ENCODE data around the gene ARHGEF4.
"Not testable (repeated sequence)": the region's sequence is repeated elsewhere in the genome, so short reads cannot be mapped to it uniquely, and the experiment has no call there.

ARHGEF4 gene

GRCh38 chr2:130887643-130888042 lies 50.9 kb downstream of the ARHGEF4 start:
- no peak for DNase-seq (ENCODE audit: low read depth)

GRCh38 chr2:130890941-130891669 lies 54.4 kb downstream of the ARHGEF4 start:
- DNase-seq (ENCODE audit: low read depth): no peak

- no peak for DNase-seq (ENCODE audit: low read depth)
Observed at GRCh38 chr2:130891966-130892365, 55.3 kb downstream of the ARHGEF4 start.

DNA sequence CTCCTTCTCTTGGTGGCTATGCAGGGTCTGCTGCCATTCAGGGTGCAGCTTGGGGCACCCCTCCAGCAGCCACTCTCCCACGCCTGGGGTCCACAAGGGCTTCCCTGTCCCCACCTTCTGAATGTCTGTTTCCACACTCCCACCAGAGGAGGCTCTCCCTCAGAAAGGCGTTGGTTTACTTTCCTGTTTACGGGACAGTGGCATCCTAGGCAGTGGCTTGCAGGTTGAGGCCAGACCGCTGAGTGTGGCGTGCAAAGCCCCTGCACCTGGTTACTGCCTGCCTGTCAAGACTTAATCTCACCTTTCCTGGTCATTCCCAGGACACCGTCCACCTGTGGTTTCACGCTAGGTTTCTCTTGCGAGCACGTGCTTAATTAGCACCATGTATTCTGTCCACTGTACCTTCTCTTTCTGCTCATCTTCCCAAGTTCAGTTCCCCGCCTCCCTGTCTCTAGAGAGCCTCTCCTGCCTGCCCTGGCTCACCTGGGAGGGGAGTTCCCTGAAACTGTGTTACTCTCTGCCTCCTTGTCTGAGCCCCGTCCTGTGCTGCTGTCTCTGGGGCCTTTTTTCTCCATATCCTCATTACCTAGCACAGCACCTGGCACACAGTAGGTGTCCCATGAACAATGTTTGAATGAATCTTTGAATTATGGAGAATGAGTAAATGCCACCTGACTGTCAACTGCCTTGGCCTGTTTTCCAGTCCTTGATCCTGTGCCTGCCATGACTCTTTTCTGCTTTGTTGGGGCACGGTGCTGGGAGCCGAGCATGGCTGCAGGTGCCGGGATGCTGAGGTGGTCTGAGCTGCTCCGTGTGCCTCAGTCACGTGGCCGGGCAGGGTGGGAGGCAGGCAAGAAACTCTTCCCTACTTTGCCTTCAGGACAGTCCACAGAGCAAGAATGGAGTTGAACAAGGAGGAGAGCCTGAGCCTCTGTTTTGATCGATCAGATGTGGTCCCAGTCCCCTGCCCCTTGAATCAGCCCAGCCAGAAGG lies 56.4 kb downstream of the ARHGEF4 start:
- no peak for DNase-seq (ENCODE audit: low read depth)

GRCh38 chr2:130894326-130894942 lies 57.7 kb downstream of the ARHGEF4 start:
- no peak for DNase-seq (ENCODE audit: low read depth)

- DNase-seq (ENCODE audit: low read depth): no peak
Observed at GRCh38 chr2:130896813-130897212, 60.1 kb downstream of the ARHGEF4 start.

DNA sequence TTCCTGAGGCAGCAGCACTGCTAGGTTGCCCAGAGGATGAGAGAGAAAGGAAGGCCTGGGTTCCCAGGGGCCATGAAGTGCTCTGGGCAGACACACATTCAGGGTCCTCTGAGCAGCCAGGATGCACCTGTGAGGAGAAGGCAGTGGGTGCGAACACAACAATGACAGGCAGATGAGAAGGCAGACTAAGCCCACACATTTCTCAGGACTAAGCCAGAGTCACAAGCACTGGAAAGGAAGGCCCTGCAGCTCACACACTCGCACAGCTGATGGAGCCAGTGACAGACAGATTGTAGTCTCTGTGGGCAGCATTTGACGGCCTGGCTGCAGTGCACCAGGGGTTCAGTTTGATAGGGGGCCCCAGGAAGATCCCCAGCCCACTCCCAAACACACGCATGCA lies 61.8 kb downstream of the ARHGEF4 start:
- no peak for DNase-seq (ENCODE audit: low read depth)

GRCh38 chr2:130899306-130899705 lies 62.6 kb downstream of the ARHGEF4 start:
- DNase-seq (ENCODE audit: low read depth): no peak

DNA sequence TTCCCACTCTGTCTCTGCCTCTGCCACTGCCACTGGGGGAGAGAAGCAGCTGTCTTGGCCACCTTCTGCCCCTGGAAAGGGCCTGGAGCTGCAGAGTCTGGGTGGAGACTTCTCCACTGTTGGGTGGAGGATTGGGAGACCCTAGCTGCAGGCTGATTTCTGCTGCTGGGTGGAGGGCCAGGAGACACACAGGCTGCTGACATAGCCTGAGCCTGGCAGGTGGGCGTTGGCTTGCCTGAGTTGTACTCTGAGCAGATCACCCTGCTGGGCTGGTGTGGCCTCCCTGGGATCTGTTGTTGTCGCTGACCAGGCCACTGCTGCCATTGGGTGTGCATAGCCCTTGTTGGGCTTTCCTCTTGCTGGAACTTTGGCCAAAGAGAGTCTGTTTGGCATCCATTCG lies 64.3 kb downstream of the ARHGEF4 start:
- no peak for DNase-seq (ENCODE audit: low read depth)

GRCh38 chr2:130901626-130902025 lies 64.9 kb downstream of the ARHGEF4 start:
- DNase-seq (ENCODE audit: low read depth): not testable (repeated sequence)

- DNase-seq (ENCODE audit: low read depth): no peak
Observed at GRCh38 chr2:130908832-130909231, 72.1 kb downstream of the ARHGEF4 start.

DNA sequence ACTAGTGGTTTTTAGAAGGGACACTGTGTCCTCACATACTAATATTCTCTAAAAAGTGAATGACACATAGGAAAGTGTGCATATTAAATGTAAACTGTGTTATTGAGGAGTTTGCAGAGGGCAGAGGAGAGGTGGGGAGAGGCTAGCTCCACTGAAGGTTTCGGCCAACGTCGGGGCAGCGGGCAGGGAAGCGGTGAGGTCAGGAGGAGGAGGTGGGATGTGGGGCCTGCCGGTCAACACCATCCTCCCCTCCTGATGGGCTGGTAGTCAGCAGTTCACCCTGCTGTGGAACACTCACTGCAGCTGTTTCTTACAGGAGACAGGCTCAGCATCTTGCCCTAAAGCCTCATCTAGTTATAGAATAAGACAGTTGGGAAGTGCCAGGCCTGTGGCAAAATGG lies 74.2 kb downstream of the ARHGEF4 start:
- DNase-seq (ENCODE audit: low read depth): no peak

GRCh38 chr2:130911482-130911881 lies 74.8 kb downstream of the ARHGEF4 start:
- no peak for DNase-seq (ENCODE audit: low read depth)

GRCh38 chr2:130911996-130912395 lies 75.3 kb downstream of the ARHGEF4 start:
- no peak for DNase-seq (ENCODE audit: low read depth)

- DNase-seq (ENCODE audit: low read depth): no peak
Observed at GRCh38 chr2:130912471-130912870, 75.8 kb downstream of the ARHGEF4 start.

- DNase-seq (ENCODE audit: low read depth): no peak
Observed at GRCh38 chr2:130913891-130914290, 77.2 kb downstream of the ARHGEF4 start.

- DNase-seq (ENCODE audit: low read depth): no peak
Observed at GRCh38 chr2:130915149-130915548, 78.4 kb downstream of the ARHGEF4 start.

GRCh38 chr2:130915595-130916437 lies 79.1 kb downstream of the ARHGEF4 start:
- DNase-seq (ENCODE audit: low read depth): no peak

DNA sequence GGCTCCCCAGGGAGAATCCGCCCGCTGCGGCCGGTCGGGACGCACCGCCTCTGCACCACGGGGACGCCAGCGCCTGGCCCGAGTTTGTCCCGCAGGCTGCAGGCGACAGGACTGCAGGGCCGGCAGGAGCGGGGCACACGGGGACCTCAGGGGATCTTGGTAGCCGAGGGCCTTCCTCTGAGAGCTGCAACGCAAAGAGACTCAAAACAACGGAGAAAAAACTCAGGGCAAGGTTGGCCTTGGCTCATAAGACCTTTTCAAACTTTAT lies 79.7 kb downstream of the ARHGEF4 start:
- DNase-seq (ENCODE audit: low read depth): no peak

- no peak for DNase-seq (ENCODE audit: low read depth)
Observed at GRCh38 chr2:130917006-130917688, 80.4 kb downstream of the ARHGEF4 start.

GRCh38 chr2:130918393-130918792 lies 81.7 kb downstream of the ARHGEF4 start:
- DNase-seq (ENCODE audit: low read depth): no peak
